WTC11 (cell line): Measurements from ENCODE around the gene CCNG1. TPM values are rescaled to one million over a fixed set of nuclear protein-coding genes. Genes with fewer than 3 reads are reported as not detected.

Source experiments
- ESRRA ChIP-seq: sonication (generic); formaldehyde crosslinking; IDR thresholded peaks from 2 replicates; pipeline ENCODE4 v1.8.1; 2022; ENCODE audit warnings: mild to moderate bottlenecking, missing genetic modification reagents, borderline replicate concordance
- FOXJ3 ChIP-seq: sonication (generic); formaldehyde crosslinking; IDR thresholded peaks from 2 replicates; pipeline ENCODE4 v1.9.0; 2021; ENCODE audit warnings: missing genetic modification reagents, mild to moderate bottlenecking, borderline replicate concordance
- HMGA2 ChIP-seq: fragments of 250-450 bp; sonication (Bioruptor Pico); IDR thresholded peaks from 2 replicates; pipeline ENCODE4 v1.4.0; 2021; ENCODE audit warnings: mild to moderate bottlenecking, moderate library complexity
- MXD4 ChIP-seq: fragments of 250-450 bp; sonication (Bioruptor Pico); IDR thresholded peaks from 2 replicates; pipeline ENCODE4 v1.8.0; 2021; ENCODE audit warnings: mild to moderate bottlenecking, moderate library complexity, borderline replicate concordance
- NR1H2 ChIP-seq: sonication (generic); formaldehyde crosslinking; IDR thresholded peaks from 2 replicates; pipeline ENCODE4 v1.9.0; 2021; ENCODE audit warnings: mild to moderate bottlenecking, moderate library complexity, missing genetic modification reagents
- ZNF138 ChIP-seq: sonication (generic); formaldehyde crosslinking; conservative IDR thresholded peaks from 2 replicates; pipeline ENCODE4 v1.8.1; 2022; ENCODE audit warnings: mild to moderate bottlenecking, moderate library complexity, missing genetic modification reagents
- total RNA-seq: library from RNA; stranded (reverse); gene quantifications from 3 replicates; pipeline ENCODE4 v1.2.3, GENCODE V29; 2021
- TF ChIP-seq, protein P1 (sequence below): sonication (generic); formaldehyde crosslinking; IDR thresholded peaks from 2 replicates; pipeline ENCODE4 v1.8.0; 2023; ENCODE audit warnings: missing genetic modification reagents, mild to moderate bottlenecking, borderline replicate concordance
- TF ChIP-seq, protein P2 (sequence below): sonication (generic); formaldehyde crosslinking; IDR thresholded peaks from 2 replicates; pipeline ENCODE4 v1.8.0; 2023; ENCODE audit warnings: missing genetic modification reagents
- TF ChIP-seq, protein P3 (sequence below): sonication (generic); formaldehyde crosslinking; IDR thresholded peaks from 2 replicates; pipeline ENCODE4 v1.8.0; 2022; ENCODE audit warnings: mild to moderate bottlenecking, missing genetic modification reagents
- TF ChIP-seq, protein P4 (sequence below): sonication (generic); formaldehyde crosslinking; IDR thresholded peaks from 2 replicates; pipeline ENCODE4 v1.8.1; 2023; ENCODE audit warnings: mild to moderate bottlenecking, missing genetic modification reagents, borderline replicate concordance
- TF ChIP-seq, protein P5 (sequence below): sonication (generic); formaldehyde crosslinking; IDR thresholded peaks from 2 replicates; pipeline ENCODE4 v1.8.1; 2022; ENCODE audit warnings: missing genetic modification reagents, borderline replicate concordance

Gene CCNG1
- total RNA-seq, 1 experiment from 2014 or later = 433 TPM

DNA sequence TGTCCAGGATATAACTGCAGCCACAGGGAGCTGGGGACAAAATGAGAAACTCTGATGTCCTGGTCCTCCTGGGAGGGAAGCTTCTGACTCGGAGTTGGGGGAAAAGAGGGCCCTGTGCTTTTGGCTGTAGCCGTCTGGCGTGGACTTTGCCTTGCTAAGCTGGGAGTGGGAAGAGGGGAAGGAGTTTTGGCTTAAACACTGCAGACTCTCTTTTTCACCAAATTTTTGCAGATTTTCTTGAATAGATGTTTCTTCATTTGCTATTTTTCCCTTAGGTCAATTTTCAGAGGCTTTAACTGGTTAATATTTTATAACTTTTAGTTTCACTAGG is 52.3 kb downstream of the CCNG1 start (continued):
- TF ChIP-seq, protein P1, sequence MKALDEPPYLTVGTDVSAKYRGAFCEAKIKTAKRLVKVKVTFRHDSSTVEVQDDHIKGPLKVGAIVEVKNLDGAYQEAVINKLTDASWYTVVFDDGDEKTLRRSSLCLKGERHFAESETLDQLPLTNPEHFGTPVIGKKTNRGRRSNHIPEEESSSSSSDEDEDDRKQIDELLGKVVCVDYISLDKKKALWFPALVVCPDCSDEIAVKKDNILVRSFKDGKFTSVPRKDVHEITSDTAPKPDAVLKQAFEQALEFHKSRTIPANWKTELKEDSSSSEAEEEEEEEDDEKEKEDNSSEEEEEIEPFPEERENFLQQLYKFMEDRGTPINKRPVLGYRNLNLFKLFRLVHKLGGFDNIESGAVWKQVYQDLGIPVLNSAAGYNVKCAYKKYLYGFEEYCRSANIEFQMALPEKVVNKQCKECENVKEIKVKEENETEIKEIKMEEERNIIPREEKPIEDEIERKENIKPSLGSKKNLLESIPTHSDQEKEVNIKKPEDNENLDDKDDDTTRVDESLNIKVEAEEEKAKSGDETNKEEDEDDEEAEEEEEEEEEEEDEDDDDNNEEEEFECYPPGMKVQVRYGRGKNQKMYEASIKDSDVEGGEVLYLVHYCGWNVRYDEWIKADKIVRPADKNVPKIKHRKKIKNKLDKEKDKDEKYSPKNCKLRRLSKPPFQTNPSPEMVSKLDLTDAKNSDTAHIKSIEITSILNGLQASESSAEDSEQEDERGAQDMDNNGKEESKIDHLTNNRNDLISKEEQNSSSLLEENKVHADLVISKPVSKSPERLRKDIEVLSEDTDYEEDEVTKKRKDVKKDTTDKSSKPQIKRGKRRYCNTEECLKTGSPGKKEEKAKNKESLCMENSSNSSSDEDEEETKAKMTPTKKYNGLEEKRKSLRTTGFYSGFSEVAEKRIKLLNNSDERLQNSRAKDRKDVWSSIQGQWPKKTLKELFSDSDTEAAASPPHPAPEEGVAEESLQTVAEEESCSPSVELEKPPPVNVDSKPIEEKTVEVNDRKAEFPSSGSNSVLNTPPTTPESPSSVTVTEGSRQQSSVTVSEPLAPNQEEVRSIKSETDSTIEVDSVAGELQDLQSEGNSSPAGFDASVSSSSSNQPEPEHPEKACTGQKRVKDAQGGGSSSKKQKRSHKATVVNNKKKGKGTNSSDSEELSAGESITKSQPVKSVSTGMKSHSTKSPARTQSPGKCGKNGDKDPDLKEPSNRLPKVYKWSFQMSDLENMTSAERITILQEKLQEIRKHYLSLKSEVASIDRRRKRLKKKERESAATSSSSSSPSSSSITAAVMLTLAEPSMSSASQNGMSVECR (CRISPR knock-in tag) = no peak
- TF ChIP-seq, protein P2, sequence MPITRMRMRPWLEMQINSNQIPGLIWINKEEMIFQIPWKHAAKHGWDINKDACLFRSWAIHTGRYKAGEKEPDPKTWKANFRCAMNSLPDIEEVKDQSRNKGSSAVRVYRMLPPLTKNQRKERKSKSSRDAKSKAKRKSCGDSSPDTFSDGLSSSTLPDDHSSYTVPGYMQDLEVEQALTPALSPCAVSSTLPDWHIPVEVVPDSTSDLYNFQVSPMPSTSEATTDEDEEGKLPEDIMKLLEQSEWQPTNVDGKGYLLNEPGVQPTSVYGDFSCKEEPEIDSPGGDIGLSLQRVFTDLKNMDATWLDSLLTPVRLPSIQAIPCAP (CRISPR knock-in tag) = no peak
- TF ChIP-seq FOXJ3 (CRISPR knock-in tag) (no peak), ZNF138 (no peak), ESRRA (CRISPR knock-in tag) (no peak), NR1H2 (CRISPR knock-in tag) (no peak), MXD4 (CRISPR knock-in tag) (no peak), HMGA2 (no peak)
- TF ChIP-seq, protein P3, sequence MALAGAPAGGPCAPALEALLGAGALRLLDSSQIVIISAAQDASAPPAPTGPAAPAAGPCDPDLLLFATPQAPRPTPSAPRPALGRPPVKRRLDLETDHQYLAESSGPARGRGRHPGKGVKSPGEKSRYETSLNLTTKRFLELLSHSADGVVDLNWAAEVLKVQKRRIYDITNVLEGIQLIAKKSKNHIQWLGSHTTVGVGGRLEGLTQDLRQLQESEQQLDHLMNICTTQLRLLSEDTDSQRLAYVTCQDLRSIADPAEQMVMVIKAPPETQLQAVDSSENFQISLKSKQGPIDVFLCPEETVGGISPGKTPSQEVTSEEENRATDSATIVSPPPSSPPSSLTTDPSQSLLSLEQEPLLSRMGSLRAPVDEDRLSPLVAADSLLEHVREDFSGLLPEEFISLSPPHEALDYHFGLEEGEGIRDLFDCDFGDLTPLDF (CRISPR knock-in tag) = no peak
- TF ChIP-seq, protein P4, sequence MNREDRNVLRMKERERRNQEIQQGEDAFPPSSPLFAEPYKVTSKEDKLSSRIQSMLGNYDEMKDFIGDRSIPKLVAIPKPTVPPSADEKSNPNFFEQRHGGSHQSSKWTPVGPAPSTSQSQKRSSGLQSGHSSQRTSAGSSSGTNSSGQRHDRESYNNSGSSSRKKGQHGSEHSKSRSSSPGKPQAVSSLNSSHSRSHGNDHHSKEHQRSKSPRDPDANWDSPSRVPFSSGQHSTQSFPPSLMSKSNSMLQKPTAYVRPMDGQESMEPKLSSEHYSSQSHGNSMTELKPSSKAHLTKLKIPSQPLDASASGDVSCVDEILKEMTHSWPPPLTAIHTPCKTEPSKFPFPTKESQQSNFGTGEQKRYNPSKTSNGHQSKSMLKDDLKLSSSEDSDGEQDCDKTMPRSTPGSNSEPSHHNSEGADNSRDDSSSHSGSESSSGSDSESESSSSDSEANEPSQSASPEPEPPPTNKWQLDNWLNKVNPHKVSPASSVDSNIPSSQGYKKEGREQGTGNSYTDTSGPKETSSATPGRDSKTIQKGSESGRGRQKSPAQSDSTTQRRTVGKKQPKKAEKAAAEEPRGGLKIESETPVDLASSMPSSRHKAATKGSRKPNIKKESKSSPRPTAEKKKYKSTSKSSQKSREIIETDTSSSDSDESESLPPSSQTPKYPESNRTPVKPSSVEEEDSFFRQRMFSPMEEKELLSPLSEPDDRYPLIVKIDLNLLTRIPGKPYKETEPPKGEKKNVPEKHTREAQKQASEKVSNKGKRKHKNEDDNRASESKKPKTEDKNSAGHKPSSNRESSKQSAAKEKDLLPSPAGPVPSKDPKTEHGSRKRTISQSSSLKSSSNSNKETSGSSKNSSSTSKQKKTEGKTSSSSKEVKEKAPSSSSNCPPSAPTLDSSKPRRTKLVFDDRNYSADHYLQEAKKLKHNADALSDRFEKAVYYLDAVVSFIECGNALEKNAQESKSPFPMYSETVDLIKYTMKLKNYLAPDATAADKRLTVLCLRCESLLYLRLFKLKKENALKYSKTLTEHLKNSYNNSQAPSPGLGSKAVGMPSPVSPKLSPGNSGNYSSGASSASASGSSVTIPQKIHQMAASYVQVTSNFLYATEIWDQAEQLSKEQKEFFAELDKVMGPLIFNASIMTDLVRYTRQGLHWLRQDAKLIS (CRISPR knock-in tag) = no peak
- TF ChIP-seq, protein P5, sequence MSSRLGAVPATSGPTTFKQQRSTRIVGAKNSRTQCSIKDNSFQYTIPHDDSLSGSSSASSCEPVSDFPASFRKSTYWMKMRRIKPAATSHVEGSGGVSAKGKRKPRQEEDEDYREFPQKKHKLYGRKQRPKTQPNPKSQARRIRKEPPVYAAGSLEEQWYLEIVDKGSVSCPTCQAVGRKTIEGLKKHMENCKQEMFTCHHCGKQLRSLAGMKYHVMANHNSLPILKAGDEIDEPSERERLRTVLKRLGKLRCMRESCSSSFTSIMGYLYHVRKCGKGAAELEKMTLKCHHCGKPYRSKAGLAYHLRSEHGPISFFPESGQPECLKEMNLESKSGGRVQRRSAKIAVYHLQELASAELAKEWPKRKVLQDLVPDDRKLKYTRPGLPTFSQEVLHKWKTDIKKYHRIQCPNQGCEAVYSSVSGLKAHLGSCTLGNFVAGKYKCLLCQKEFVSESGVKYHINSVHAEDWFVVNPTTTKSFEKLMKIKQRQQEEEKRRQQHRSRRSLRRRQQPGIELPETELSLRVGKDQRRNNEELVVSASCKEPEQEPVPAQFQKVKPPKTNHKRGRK (CRISPR knock-in tag) = no peak

Other genes with a start within 250 kb of the CCNG1 start
- gene NUDCD2, start 22.5 kb downstream of the CCNG1 start, total RNA-seq = 68.5 to 73.4 TPM (median 69.4 TPM) in 3 replicates
- gene HMMR, start 23.0 kb downstream of the CCNG1 start, total RNA-seq = 69.1 to 78.5 TPM (median 73.3 TPM) in 3 replicates
- gene MAT2B, start 68.0 kb downstream of the CCNG1 start, total RNA-seq = 51.8 to 55.7 TPM (median 53.1 TPM) in 3 replicates